ENCODE results near the gene RDX.

- TF ChIP-seq POLR2A (IDR thresholded peaks at IDR 0.05) (no peak), POLR2AphosphoS5 (IDR thresholded peaks at IDR 0.05; ENCODE audit: insufficient read depth in 1 of 2, low read depth in 1 of 2) (no peak)
Measured at GRCh38 chr11:110319501-110319900, 23.1 kb upstream of the RDX start.
